OCI-LY3 (cell line): ENCODE measurements around the gene VWC2L.

Source experiments
- CTCF ChIP-seq: fragments of 200-600, 300-600 bp; sonication (generic); IDR thresholded peaks from 2 replicates; pipeline ENCODE4 v1.5.1; 2014; ENCODE audit warnings: antibody characterized with exemption, low read length, low read depth
- EZH2phosphoT487 ChIP-seq: fragments of 200-600 bp; shearing (Covaris generic); IDR thresholded peaks from 2 replicates; pipeline ENCODE4 v1.6.1; 2018; ENCODE audit warnings: antibody characterized with exemption, mixed run types, low read depth

GRCh38 chr2:214380681-214381080 is 30.2 kb upstream of the VWC2L start:
- TF ChIP-seq CTCF (no peak), EZH2phosphoT487 (no peak)
